ENCODE measurements around the gene LMNTD2.
"Not testable (repeated sequence)": the region's sequence is repeated elsewhere in the genome, so short reads cannot be mapped to it uniquely, and the experiment has no call there.

Gene LMNTD2

GRCh38 chr11:574632-575312, 14.2 kb upstream of the LMNTD2 start:
- H3K4me3 ChIP-seq (replicated peaks; ENCODE audit: low read depth, low read length) = peak overlapping the region; percentile 56
- DNase-seq (ENCODE audit: extremely low read depth, low read depth) = no peak
- no peak for TF ChIP-seq CTCF (IDR thresholded peaks at IDR 0.05; ENCODE audit: low read depth, low read length, missing control alignments)

GRCh38 chr11:574031-574570, 13.6 kb upstream of the LMNTD2 start:
- not testable (repeated sequence) for DNase-seq (ENCODE audit: extremely low read depth, low read depth); H3K4me3 ChIP-seq (replicated peaks; ENCODE audit: low read depth, low read length)

- no peak for TF ChIP-seq CTCF (IDR thresholded peaks at IDR 0.05; ENCODE audit: low read depth, low read length, missing control alignments)
Observed at GRCh38 chr11:573146-573759, 12.7 kb upstream of the LMNTD2 start.

GRCh38 chr11:571802-572185, 11.3 kb upstream of the LMNTD2 start:
- no peak overlapping the region for H3K4me3 ChIP-seq (replicated peaks; ENCODE audit: low read depth, low read length)
- TF ChIP-seq CTCF (IDR thresholded peaks at IDR 0.05; ENCODE audit: low read depth, low read length, missing control alignments) = no peak
- no peak for DNase-seq (ENCODE audit: extremely low read depth, low read depth)

More at GRCh38 chr11:573146-573759, 12.7 kb upstream of the LMNTD2 start:
- H3K4me3 ChIP-seq (replicated peaks; ENCODE audit: low read depth, low read length) = no peak overlapping the region
- no peak for DNase-seq (ENCODE audit: extremely low read depth, low read depth)

GRCh38 chr11:569158-569885, 8.8 kb upstream of the LMNTD2 start:
- H3K4me3 ChIP-seq (replicated peaks; ENCODE audit: low read depth, low read length) = peak overlapping the region; percentile 50

GRCh38 chr11:568306-569157, 8.0 kb upstream of the LMNTD2 start:
- peak overlapping the region; percentile 50 for H3K4me3 ChIP-seq (replicated peaks; ENCODE audit: low read depth, low read length)
- DNase-seq (ENCODE audit: extremely low read depth, low read depth) = peak; percentile 39
- no peak for TF ChIP-seq CTCF (IDR thresholded peaks at IDR 0.05; ENCODE audit: low read depth, low read length, missing control alignments)

More at GRCh38 chr11:569158-569885, 8.8 kb upstream of the LMNTD2 start:
- TF ChIP-seq CTCF (IDR thresholded peaks at IDR 0.05; ENCODE audit: low read depth, low read length, missing control alignments) = no peak
- DNase-seq (ENCODE audit: extremely low read depth, low read depth) = no peak

Measured in HFF-Myc (cell line).